ENCODE data around the gene TCP11L1.
"Not testable (repeated sequence)": the region's sequence is repeated elsewhere in the genome, so short reads cannot be mapped to it uniquely, and the experiment has no call there.

TCP11L1 gene

DNA sequence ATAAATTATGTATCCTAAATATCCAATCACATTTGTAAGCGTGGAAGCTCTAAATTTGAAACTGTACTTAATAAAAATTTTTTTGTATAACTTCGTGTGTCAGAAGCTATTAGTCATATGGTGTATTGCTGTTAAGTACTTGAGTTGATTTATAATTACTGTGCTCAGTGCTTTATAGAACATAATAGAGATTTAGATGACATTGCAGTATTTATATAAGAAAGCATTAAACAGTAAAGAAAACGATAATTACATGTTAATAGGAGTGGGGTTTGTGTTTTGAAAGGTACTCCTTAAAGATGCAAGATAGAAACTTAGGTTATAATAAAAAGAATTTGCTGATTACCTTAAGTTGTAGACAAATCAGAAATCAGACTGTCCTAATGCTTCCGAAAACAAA lies 5.9 kb upstream of the TCP11L1 start:
- no peak for DNase-seq

DNA sequence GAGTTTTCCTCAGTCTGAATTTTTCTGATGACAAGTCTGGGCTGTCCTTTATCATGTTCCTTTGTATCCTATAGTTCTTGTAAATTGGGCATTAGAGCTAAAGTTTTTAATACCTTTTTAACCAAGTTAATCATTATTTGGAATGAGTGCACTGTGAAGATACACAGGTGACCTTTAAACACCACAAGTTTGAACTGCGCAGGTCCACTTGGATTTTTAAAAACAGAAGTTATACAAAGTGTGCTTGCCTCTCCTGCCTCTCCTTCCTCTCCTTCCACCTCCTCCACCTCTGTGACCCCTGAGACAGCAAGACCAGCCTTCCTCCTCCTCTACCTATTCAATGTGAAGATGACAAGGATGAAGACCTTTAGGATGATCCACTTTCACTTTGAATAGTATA lies 4.4 kb upstream of the TCP11L1 start:
- no peak for DNase-seq

DNA sequence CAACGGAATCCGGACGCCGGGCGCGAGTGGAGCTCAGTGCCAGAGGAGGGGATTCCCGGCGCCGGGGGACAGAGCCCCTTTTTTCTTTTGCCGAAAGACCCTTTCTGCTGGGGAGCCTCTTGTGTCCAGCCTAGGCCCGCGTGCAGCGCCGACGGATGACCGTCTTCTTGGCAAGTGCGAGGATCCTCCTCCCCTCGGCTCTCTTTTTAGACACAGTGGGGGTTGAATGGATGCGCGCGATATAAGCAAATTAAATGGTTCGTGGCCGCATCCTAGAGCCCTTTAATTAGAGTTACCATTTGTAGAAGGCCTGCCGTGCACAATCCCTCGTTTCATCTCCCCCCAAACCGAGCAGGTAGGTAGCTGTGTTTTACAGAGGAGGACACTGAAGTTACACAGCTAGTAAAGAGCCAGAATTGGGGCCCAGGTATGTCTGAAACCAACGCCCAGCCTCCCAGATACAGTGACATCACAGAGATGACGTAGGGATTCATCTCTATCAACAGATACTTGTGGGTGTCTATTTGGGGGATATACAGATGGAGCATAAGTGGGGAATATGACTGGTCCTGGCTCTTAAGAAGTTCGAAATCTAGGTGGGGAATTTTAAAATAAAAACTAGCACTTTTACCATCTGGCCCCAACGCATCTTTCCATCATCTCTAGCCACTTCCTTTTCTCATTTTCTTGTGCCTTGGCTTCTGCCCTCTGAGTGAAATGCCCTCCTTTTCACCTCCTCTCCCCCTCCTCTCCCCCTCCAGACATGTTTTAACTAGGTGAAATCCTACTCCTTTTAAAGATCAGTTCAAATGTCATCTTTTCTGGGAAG lies 875 bp downstream of the TCP11L1 start:
- peak; percentile 34 for DNase-seq

DNA sequence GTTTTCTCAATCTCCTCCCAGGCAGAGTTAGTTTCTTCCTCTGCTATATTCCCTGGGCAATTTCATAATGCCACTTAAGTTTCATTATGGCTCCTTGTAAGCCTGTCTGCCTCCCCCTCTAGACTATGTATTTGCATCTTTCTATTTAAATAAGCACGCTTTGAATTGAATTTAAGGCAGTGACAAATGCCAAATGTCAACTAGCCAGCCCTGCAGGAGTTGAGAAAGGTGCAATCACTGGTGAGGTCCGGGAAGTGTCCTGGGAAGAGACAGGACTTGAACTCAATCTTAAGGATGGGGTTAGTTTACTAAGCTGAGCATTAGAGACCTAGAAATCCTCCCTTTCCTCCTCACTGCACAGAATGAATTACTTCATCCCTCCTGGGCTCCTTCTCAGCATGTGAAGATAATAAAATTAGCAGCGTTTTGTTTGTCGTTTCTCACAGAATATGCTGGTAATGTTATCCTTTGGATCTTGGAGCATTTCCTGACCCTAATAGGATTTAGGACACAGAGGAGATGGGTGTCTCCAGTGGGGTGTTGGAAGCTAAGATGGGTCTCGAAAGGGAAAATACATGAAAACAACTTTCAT lies 1.6 kb downstream of the TCP11L1 start:
- DNase-seq: no peak

DNA sequence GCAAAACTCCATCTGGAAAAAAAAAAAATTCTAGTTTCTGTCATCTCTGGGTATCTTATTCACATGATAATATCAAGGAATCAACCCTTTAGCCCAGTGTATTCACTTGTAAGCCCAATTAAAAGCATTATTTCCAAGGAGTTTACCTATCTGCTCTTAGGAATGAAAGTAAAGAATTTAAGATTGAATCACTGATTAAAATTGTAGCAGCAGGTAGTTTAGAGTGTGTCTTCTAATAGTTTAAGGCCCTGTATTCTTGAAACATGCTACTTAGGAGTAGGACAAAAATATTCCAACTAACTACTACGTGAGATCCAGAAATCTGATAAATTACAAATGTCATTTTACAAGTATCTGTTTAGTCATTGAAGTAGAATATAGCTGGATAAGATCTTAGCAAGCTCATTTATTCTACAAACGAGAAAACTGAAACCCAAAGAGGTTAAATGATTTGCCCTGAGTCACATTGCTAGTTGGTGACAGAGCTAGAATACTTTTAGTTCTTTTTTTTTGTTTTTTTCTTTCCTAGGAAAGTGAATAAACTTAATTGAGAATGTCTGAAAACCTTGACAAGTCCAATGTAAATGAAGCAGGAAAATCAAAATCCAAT lies 4.0 kb downstream of the TCP11L1 start:
- DNase-seq: no peak

DNA sequence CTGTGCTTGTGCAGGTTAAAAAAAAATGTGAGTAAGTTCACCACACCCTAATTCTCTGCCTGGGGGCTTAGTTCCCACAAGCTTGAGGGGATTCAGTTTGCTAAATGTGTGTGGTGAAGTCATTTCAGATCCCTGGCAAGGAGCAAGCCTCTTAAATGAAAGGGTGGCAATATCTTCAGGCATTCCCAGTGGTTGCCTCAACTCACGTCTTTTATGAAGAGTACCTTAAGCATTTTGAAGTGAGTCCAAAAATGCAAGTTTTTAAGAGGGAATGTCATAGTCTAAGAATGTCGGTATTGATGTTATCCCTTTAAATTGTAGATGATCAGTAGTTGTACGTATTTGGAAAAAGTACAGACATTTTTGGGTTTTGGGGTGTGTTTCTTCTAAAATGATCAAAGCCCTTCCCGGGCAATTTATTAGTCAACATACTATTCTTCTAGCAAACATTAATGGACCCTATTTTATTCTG lies 4.9 kb downstream of the TCP11L1 start:
- no peak for DNase-seq

DNA sequence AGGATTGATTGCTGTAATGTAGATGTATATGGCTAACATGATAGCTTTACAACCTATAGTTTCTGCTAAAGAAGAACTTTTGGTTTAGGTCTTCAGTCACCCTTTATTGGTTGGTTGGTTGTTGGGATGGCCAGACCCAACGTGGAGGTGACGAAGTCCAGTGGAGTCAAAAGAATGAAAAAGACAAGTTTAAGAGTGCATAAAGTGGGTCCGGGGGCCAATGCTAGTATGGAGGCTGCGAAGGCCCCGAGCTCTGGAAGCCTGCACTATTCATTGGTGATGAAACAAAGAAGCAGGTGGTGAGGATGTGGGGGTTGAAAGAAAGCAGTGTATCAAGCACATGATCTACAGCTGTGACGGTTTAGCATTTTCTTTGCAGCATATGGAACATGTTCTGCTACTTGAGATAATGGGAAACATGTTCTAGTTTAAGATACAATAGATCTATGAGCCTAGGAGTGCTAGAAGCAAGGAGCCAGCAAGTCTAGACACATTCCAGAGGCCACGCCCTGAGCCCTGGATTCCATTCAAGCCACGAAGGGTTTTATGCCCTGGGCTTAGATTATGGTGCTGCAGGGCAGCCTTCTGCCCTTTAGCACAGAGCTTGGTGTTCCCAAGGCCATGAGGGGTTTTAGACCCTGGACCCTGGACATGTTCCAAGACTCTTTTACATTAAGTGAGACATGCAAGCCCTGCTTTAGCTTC lies 6.3 kb downstream of the TCP11L1 start:
- DNase-seq: no peak

DNA sequence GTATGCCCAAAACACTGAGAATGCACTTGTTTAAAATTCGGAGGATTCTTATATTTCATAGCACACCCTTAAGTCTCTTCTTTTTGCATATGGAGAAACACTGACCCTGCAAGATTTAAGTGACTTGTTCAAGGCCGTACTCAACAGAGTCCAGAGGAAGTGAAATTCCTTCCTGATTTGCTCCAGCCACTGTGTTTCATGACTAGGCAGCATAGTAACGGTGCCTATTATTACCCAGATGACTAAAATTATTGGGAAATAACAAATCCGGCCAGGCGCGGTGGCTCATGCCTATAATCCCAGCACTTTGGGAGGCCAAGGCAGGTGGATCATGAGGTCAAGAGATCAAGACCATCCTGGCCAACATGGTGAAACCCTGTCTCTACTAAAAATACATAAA lies 9.3 kb downstream of the TCP11L1 start:
- not testable (repeated sequence) for DNase-seq

DNA sequence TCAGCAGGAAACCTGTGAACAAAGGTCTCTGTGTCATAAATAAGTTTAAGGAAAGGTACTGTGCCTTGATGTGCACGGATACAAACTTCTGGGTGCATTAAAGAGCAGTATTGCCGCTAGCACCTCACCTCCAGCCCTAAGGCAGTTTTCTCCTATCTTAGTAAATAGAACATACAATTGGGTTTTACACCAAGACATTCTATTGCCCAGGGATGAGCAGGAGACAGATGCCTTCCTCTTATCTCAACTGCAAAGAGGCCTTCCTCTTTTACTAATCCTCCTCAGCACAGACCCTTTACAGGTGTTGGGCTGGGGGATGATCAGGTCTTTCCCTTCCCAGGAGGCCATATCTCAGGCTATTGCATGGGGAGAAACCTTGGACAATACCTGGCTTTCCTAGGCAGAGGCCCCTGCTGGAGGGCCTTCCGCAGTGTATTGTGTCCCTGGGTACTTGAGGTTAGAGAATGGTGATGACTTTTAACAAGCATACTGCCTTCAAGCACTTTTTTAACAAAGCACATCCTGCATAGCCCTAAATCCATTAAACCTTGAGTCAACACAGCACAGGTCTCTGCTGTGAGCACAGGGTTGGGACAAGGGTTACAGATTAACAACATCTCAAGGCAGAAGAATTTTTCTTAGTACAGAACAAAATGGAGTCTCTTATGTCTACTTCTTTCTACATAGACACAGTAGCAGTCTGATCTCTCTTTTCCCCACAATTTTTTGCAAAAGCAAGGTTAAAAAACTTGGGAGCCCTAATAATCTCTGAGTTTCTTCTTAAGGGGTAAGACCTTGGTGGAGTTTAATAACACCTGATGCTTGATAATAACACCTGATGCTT lies 10.4 kb downstream of the TCP11L1 start:
- not testable (repeated sequence) for DNase-seq

DNA sequence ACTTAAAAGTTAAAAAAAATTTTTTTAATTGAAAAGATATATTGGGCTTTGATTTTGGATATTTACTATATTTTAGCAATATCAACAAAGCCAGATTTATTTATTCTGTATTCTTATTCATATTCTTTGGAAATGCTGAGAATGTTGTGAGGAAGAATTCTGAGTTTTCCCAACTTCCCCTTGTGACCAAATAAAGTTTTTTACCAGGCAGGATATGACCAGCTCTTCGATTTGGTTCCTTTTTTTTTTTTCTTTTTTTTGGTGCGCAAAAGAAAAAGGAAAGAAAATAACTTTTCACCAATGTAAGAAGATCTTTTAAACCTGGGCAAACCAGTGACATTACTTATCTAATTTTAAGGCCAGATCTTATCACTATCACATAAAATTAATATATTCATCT lies 12.9 kb downstream of the TCP11L1 start:
- no peak for DNase-seq

DNA sequence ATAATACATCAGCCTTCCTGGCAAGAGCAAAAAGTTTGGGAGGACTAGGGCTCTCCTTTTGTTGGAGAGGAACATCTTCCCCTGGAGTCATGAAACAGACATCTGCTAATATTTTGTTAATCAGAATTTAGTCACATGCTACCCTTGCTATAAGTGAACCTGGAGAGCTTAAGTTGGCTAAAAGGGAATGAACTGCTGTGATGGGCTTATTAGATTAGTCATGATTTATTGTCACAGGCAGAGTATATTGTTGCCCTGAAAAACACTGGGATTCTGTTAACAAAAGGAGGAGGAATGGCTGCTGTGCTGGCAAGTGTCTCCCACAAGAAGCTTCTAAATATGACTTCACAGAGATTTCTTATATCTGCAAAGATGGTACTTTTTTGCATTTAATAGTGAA lies 16.0 kb downstream of the TCP11L1 start:
- no peak for DNase-seq

DNA sequence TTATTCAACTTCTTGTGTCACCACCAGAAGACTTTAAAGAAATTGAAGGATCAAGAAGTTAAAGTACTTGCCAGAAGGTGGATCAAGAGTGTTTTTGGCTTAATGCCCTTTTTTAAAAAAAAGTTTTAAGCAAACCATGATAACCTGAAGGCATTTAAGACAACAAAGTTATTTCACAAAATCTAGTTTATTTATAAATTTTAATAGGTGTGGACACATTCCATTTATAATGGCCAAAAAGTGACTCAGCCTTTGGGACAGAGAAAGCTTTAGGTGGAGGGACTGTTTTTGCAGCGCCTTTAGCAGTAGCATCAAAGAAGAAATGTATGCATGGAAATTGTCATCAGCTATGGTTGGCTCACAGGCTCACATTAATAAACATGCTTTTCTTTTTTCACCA lies 17.9 kb downstream of the TCP11L1 start:
- no peak for DNase-seq

DNA sequence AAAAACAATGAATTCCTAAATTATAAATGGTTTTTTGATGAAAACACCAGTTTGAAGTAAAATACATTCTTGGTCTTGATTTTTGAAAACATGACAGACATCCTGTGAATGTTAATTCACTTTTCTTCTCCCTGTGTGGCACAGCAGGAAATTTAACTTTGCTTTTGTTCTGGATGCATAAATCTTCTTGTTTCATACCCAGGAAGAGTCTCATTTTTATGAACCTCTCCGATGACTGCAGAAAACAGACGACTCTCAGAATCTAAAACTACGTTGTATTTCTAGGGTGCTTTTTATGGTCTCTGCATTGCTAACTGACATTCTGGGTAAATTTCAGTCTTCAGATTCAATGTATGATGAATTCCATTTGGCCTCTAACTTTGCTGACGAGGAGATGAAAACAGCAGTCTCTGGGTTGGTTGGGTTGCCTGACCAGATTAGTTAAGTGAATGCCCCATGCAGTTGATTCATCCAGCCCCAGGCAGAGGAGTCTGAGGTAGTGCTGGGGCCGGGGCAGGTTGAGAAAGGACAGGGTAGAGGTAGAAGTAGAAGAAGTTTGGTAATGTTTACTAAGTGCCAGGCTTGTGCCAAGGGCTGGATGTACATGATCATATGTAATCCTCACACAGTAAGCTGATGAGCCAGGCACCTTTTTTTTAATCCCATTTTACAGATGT lies 20.1 kb downstream of the TCP11L1 start:
- no peak for DNase-seq

DNA sequence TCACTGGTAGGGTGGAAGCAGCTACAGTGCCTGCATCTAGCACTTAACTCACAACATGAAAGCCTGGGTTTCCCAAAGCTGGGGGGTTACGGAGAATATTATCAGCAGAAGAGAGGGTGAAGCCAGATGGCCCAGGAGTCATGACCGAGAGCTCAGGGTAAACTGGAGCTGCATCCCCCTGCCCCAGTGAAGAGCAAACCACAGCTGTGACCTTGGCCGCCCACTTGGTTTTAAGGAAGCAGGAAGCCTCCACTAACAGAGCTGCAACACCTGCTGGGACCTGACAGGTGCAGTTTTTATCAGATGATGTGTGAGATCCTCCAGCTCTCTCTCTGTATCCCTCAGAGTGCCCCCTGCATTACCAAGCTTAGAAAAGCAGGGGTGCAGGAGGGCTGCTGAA lies 20.9 kb downstream of the TCP11L1 start:
- DNase-seq: peak; percentile 21

DNA sequence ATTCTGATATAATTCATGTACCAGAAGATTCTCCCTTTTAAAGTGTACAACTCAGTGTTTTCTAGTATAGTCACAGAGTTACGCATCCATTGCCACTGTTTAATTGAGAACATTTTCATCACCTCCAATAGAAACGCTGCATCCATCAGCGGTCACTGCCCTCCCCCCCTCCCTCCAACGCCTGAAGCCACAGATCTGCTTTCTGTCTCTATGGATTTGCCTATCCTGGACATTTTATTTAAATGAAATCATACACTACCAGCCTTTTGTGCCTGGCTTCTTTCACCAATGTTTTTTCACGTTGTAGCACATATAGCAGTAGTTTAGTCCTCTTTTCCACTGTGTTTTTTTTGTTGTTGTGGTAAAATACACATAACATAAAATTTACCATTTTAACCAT lies 22.8 kb downstream of the TCP11L1 start:
- no peak for DNase-seq

DNA sequence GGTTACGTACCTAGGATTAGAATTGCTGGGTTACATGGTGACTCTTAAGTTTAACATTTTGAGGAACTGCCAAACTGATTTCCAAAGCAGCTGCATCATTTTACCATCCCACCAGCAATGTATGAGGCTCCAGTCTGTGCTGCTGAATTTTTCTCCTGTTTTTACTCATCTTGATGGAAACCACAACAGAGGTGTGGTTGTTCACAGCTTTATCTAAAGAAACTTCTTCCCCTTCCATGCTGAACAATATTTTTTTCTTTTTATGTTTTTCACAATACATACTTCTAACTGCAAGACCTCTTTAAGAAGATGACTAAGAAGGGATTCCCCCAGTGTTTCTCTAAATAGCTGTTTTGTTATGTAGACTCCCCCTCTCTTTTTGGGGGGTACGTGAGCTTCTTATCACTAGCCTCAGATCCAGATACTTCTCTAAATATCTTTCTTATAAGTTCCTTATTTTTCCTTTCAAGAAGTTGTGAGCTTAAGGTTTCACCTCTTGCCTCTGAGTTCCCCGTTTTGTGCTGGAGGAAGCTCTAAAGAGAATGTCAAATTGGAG lies 24.0 kb downstream of the TCP11L1 start:
- no peak for DNase-seq

DNA sequence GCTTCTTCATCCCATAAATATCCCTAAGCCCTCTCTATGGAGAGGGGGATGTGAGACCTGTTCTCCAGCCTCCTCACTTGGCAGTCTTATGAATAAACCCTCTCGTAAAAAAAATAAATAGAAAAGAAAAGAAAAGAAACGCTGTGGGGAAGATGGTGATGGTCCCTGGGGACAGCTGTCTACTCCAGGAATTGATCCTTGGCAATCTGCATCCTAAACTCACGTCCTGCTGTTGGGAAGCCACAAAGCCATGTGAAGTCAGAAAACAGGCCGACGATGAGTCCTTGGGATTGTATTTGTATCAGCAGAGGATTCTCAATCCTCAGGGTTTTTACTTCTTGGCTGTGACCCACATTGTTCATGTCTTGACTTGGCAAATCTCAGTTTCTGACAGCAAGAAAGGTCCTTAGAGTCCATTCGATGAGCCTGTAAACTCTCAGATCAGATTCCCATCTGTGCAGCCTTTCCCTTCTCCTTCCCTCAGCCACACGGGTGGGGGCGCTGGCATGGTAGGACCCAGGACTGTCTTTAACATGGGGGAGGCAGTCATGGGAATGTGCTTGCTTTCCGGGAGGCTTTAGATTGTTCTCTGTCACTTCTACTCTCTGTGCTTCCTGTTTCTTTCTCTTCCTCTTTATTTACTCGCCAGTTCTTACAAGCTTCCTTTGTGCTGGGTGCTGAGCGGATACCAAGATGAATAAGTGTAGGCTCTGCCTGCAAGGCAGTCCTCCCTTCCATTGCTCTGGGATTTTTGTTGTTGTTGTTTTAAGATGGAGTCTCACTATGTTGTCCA lies 24.9 kb downstream of the TCP11L1 start:
- DNase-seq: no peak

DNA sequence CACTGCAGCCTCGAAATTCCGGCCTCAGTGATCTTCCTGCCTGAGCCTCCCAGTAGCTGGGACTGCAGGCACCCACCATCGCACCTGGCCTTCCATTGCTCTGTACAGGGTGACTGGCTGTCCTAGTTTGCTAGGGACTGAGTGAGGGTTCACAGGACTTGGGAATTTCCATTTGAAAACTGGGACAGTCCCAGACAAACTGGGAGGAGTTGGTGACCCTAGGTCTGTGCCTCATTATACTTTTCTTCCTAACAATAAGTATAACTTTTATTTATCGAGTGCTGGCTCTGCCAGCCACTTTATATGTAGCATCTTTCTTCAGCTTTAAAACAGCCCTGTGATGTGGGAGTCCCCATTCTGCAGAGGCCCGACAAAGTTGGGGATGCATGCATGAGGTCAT lies 25.5 kb downstream of the TCP11L1 start:
- no peak for DNase-seq

DNA sequence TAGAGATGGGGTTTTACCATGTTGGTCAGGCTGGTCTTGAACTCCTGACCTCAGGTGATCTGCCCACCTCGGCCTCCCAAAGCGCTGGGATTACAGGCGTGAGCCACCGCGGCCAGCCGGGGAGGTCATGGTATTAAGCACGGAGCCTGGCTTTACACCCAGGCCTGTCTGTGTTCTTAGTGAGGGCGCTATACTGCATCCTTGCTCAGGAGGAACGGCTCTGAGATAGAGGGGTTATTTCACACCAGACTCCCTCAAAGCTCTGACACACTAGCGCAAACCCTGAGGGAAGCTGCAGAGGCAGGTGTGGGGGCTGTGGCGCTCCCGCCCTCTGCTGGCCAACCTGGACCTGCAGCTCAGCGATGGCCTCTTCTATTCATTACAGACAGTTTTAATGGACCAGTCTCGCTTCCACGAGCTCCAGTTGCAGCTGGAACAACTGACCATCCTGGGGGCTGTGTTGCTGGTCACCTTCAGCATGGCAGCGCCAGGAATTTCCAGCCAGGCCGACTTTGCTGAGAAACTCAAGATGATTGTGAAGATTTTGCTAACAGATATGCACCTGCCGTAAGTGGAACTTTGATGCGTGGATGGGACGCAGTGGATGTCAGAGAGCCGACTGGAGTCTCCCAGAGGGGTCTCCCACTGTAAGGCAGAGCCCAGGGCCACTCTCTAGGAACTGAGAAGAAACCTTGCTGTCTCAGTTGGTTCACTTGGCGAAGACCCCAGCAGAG lies 26.2 kb downstream of the TCP11L1 start:
- DNase-seq: peak; percentile 18

DNA sequence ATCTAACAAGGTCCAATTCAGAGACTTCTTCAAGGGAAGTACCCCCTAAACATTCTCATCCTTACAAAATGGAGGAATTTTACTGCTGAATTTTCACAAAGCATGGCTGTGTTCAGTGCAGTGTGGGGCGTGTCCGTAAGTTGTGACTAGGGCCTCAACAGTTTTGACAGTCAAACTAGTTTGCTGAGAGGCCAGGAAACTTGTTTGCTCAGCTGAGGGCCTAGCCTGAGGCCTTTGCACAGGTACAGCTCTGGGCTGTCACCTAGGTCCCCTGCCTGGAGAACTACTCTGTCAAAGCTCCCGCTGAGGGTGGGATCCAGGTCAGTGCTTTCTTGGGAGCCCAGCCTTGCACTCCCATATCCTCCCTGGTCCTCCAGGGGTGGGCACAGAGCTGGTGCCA lies 27.9 kb downstream of the TCP11L1 start:
- no peak for DNase-seq

Data from NCI-H510A treated with DMSO at 0.1 percent for 48 hours (cell line).